Measurements from ENCODE around the gene MEF2B.

GRCh38 chr19:19149435-19149834, 20.6 kb downstream of the MEF2B start:
- TF ChIP-seq CTCF (tag by site-specific recombination; IDR thresholded peaks at IDR 0.05) (no peak), ZNF280C (tag by site-specific recombination; IDR thresholded peaks at IDR 0.05) (no peak), ZNF121 (tag by site-specific recombination; IDR thresholded peaks at IDR 0.05) (no peak), ZNF776 (tag by site-specific recombination; IDR thresholded peaks at IDR 0.05; ENCODE audit: borderline replicate concordance) (no peak), ZNF274 (IDR thresholded peaks at IDR 0.05; ENCODE audit: low read length) (no peak), ZNF274 (tag by site-specific recombination; IDR thresholded peaks at IDR 0.05; ENCODE audit: borderline replicate concordance) (no peak), ZNF629 (tag by site-specific recombination; IDR thresholded peaks at IDR 0.05) (no peak), REST (tag by site-specific recombination; IDR thresholded peaks at IDR 0.05) (no peak), KLF16 (tag by site-specific recombination; IDR thresholded peaks at IDR 0.05) (no peak)
- TF ChIP-seq, protein P1, sequence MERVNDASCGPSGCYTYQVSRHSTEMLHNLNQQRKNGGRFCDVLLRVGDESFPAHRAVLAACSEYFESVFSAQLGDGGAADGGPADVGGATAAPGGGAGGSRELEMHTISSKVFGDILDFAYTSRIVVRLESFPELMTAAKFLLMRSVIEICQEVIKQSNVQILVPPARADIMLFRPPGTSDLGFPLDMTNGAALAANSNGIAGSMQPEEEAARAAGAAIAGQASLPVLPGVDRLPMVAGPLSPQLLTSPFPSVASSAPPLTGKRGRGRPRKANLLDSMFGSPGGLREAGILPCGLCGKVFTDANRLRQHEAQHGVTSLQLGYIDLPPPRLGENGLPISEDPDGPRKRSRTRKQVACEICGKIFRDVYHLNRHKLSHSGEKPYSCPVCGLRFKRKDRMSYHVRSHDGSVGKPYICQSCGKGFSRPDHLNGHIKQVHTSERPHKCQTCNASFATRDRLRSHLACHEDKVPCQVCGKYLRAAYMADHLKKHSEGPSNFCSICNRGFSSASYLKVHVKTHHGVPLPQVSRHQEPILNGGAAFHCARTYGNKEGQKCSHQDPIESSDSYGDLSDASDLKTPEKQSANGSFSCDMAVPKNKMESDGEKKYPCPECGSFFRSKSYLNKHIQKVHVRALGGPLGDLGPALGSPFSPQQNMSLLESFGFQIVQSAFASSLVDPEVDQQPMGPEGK (tag by site-specific recombination; IDR thresholded peaks at IDR 0.05), result no peak
- TF ChIP-seq, protein P2, sequence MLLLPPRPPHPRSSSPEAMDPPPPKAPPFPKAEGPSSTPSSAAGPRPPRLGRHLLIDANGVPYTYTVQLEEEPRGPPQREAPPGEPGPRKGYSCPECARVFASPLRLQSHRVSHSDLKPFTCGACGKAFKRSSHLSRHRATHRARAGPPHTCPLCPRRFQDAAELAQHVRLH (tag by site-specific recombination; IDR thresholded peaks at IDR 0.05), result no peak

Data from HEK293 (cell line).